ENCODE results near the gene CAMK4. TPM values are rescaled to one million over a fixed set of nuclear protein-coding genes. Genes with fewer than 3 reads are reported as not detected.

CAMK4 gene
- total RNA-seq, 4 donors from 2014 or later: 3.5 to 38.8 (median 6.2) TPM

DNA sequence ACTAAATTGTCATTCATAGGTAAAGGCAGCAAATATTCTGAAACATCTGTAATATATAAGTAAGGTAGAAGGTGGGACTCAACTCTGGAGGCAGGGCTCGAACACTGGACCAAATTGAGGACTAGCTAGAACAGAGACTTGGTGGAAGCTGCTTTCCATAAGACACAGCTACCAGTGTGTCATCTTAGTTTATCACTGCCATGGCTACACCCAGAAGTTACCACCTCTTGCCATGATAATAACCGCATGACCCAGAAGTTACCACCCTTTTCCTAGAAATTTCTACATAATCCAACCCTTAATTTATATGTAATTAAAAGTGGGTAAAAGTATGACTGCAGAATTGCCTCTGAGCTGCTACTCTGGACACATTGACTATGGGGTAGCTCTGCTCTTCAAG is 188.4 kb downstream of the CAMK4 start:
- H3K4me1 ChIP-seq: no peaks in the 10 kb centered on the region
- DNase-seq: no peak
- no peak for TF ChIP-seq POLR2A (IDR thresholded peaks at IDR 0.05)
- TF ChIP-seq, protein P1, sequence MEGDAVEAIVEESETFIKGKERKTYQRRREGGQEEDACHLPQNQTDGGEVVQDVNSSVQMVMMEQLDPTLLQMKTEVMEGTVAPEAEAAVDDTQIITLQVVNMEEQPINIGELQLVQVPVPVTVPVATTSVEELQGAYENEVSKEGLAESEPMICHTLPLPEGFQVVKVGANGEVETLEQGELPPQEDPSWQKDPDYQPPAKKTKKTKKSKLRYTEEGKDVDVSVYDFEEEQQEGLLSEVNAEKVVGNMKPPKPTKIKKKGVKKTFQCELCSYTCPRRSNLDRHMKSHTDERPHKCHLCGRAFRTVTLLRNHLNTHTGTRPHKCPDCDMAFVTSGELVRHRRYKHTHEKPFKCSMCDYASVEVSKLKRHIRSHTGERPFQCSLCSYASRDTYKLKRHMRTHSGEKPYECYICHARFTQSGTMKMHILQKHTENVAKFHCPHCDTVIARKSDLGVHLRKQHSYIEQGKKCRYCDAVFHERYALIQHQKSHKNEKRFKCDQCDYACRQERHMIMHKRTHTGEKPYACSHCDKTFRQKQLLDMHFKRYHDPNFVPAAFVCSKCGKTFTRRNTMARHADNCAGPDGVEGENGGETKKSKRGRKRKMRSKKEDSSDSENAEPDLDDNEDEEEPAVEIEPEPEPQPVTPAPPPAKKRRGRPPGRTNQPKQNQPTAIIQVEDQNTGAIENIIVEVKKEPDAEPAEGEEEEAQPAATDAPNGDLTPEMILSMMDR (IDR thresholded peaks at IDR 0.05): no peak
- no peaks in the 10 kb centered on the region for H3K27me3 ChIP-seq
- no peaks in the 10 kb centered on the region for H3K9me3 ChIP-seq
- H3K36me3 ChIP-seq: no peaks in the 10 kb centered on the region
- H3K4me3 ChIP-seq: no peak overlapping the region
- no peak overlapping the region for H3K27ac ChIP-seq

DNA sequence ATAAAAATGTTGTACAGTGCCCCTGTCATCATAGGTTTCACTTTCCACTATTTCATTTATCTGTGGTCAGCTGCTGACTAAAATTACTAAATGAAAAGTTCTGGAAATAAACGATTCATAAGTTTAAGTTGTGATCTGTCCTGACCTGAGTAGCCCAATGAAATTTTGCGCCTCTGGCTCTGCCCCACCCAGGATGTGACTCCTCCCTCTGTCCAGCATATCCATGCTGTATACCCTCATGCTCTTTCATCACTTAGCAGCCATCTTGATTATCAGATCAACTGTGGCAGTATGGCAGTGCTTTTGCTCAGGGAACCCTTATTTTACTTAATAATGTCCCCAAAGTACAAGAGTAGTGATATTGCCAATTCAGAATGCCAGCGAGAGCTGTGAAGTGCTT is 190.9 kb downstream of the CAMK4 start:
- TF ChIP-seq POLR2A (IDR thresholded peaks at IDR 0.05): no peak
- TF ChIP-seq, protein P1 (IDR thresholded peaks at IDR 0.05): no peak
- no peaks in the 10 kb centered on the region for H3K9me3 ChIP-seq
- DNase-seq: no peak
- H3K36me3 ChIP-seq: no peaks in the 10 kb centered on the region
- no peaks in the 10 kb centered on the region for H3K4me1 ChIP-seq
- H3K27ac ChIP-seq: no peak overlapping the region
- H3K4me3 ChIP-seq: no peak overlapping the region
- no peaks in the 10 kb centered on the region for H3K27me3 ChIP-seq

DNA sequence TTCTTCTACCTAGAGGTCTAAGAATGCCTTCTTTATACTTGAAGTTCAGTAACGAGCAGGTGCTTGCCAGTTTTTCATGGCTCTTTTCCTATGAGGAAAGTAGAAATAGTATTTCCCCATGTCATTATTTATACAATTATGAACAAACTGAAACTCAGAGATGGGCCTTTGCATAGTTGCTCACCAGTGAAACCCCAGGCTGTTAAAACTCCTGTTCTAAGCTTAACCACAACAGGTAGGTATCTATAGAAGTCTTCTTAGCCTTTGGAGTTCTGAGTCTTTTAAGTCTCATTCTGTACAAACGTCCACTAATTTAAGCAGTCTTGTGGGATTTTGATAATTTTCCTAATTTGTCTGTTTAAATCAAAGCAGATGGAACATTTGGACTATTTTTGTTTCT is 198.1 kb downstream of the CAMK4 start:
- Histone ChIP-seq H3K27ac (no peak overlapping the region), H3K27me3 (no peaks in the 10 kb centered on the region), H3K4me1 (no peaks in the 10 kb centered on the region), H3K9me3 (no peaks in the 10 kb centered on the region), H3K4me3 (no peak overlapping the region), H3K36me3 (no peaks in the 10 kb centered on the region)
- TF ChIP-seq, protein P1 (IDR thresholded peaks at IDR 0.05): no peak
- no peak for TF ChIP-seq POLR2A (IDR thresholded peaks at IDR 0.05)
- no peak for DNase-seq

DNA sequence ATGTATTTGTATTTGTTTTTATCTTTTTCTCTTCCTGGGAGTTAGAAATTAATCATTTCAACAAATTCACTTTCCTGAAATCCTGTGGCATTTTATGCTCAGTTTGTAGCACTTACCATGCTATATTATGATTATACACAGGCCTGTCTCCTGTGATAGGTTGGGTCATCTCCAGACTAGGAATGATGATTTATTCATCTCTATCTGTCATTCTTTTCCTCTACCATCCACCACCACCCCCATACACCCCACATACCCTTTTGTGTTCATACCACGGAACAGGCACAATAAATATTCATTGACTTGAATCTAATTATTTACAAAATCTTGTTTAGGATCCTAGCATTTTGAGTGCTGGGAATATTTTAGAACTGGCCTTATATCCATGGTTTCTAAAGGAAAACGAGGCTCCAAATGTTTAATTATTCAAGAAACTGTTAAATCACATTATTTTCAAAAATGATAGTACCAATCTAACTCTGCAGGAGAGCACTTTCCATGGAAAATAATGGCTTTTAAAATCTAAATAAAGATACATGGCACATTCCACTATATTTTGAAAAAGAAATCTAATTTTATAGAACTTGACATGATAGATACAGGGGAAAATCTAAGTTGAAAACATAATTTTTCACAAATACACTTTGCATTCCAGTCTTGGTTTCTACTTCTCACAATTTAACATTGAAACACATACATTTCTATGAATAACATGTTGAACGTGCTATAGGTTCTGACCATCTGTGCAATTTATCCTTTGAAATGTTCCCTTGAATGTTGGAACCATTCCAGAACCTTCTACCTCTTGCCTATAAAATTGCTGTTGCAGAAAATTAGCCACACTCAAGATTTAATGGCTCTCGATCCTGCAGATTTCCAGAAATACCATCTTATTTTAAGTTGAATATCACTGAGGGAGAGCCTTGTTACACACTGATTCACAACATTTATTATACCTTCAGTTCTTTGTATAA is 198.8 kb downstream of the CAMK4 start:
- Histone ChIP-seq H3K9me3 (no peaks in the 10 kb centered on the region), H3K27ac (no peak overlapping the region), H3K4me1 (no peaks in the 10 kb centered on the region), H3K36me3 (no peaks in the 10 kb centered on the region), H3K4me3 (no peak overlapping the region), H3K27me3 (no peaks in the 10 kb centered on the region)
- TF ChIP-seq, protein P1 (IDR thresholded peaks at IDR 0.05): no peak
- no peak for TF ChIP-seq POLR2A (IDR thresholded peaks at IDR 0.05)
- DNase-seq: no peak

DNA sequence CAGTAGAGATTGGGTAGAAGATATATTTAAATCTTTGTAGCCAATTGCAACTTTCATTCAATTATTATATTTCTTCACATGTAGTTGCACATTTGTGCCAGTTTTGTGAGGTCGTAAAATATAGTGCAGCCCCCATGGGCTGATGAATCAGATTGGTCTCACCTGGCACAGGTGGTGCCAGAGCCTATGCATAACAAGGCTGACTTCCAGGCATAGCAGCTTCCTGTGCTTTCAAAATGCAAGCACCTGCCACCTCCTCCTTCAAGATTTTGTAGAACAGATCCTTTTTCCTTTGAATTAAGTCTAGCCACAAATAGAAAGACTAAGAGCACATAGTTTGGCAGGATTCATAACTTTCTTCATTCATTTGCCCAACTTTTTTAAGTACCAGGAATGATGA is 201.0 kb downstream of the CAMK4 start:
- Histone ChIP-seq H3K27ac (no peak overlapping the region), H3K36me3 (no peaks in the 10 kb centered on the region), H3K27me3 (no peaks in the 10 kb centered on the region), H3K9me3 (no peaks in the 10 kb centered on the region), H3K4me1 (no peaks in the 10 kb centered on the region), H3K4me3 (no peak overlapping the region)
- TF ChIP-seq POLR2A (IDR thresholded peaks at IDR 0.05): no peak
- TF ChIP-seq, protein P1 (IDR thresholded peaks at IDR 0.05): no peak
- DNase-seq: no peak
